GM12892 (cell line): ENCODE measurements around the gene NADSYN1.

Experiments used
- POLR2A ChIP-seq: IDR thresholded peaks from 2 replicates; pipeline ENCODE4 v1.6.1; 2011; ENCODE audit warnings: low read depth, low read length, control low read depth
- POLR2AphosphoS5 ChIP-seq: IDR thresholded peaks from 2 replicates; pipeline ENCODE4 v1.6.1; 2011; ENCODE audit warnings: low read depth, low read length, control low read depth

- no peak for TF ChIP-seq POLR2A
- no peak for TF ChIP-seq POLR2AphosphoS5
Observed at GRCh38 chr11:71537537-71537936, 84.5 kb downstream of the NADSYN1 start.
